Measurements from ENCODE around the gene FAAP20. TPM values are rescaled to one million over a fixed set of nuclear protein-coding genes. Genes with fewer than 3 reads are reported as not detected.

The FAAP20 gene
- total RNA-seq, 1 experiment from 2014 or later: 119 TPM

DNA sequence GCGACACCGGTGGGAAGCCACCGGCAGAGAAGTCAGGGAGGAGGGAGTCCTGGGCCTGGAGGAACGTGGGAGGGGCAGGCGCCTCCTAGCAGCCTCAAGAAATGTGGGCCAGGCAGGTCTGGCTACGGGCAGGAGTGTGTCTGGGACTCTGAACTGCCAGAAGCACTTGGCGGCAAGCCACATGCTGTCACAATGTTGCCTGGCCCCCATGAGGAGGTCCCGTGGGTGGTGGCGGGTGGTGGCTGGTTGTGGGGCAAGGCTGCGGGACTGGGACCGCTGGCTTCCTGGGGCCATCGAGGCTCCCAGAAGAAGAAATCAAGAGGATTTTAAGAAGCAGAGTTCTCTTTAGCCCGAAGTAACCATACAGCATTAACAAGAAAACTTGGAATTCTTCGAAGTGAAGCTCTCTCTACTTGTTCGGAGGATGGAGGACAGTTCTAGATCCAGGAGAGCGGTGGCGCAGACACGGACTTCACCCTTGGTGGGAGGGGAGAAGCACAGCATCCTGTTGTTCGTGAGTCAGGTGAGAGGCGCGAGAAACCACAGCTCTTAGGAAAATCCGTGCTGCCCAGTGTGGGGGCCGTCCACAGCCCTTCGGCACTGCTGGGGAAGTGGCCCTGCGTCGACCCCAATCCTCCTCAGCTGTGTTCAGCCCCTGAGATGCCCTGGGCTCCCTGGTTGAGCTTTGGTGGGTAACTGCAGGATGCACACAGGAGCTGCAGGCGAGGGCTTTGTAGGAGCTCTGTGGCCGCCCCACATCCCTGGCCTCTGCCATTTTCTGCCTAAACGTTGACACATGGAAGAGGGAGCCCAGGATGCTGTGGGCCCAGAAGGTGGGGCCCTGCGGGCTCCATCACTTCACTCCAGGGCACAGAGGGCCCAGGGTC, 45.9 kb upstream of the FAAP20 start:
- Mint-ChIP-seq H3K4me3 (no peak overlapping the region; a peak in 1 of 5 replicates), H3K27me3 (ENCODE audit: low read depth) (no peaks in the 10 kb centered on the region), H3K36me3 (ENCODE audit: insufficient read depth in 1 of 3, low read depth in 3 of 3) (peaks cover 13 to 33% (median 23%) of the 10 kb centered on the region in 3 experiments), H3K27ac (peak overlapping the region; percentile 71 to 91 (median 77); a peak in 6 of 7 replicates), H3K9me3 (no peaks in the 10 kb centered on the region), H3K4me1 (peaks cover 40 to 46% of the 10 kb centered on the region in 2 experiments)
- no peak overlapping the region for H4K8ac ChIP-seq (replicated peaks; ENCODE audit: insufficient read length, low read depth, low read length)
- H3K14ac ChIP-seq (ENCODE audit: insufficient read depth, low read length): no peak overlapping the region
- peaks cover 2% of the 10 kb centered on the region for H3K79me1 ChIP-seq (ENCODE audit: insufficient read depth, low read depth, low read length, poor library complexity, severe bottlenecking)
- no peak overlapping the region for H3K27ac ChIP-seq (ENCODE audit: insufficient read length, low read depth, low read length)
- H4K5ac ChIP-seq (ENCODE audit: insufficient read length, low read depth, low read length): no peak overlapping the region
- no peak overlapping the region for H3K23ac ChIP-seq (ENCODE audit: insufficient read length, low read depth, low read length)
- no peaks in the 10 kb centered on the region for H3K9me3 ChIP-seq (ENCODE audit: control insufficient read depth, low read depth, low read length)
- no peak overlapping the region for H2BK120ac ChIP-seq (ENCODE audit: low read depth, low read length, poor library complexity, severe bottlenecking)
- DNase-seq: no peak
- H3T11ph ChIP-seq (ENCODE audit: low read length): no peak overlapping the region
- H3K56ac ChIP-seq (ENCODE audit: insufficient read length, low read depth, low read length): no peak overlapping the region
- peaks cover 3% of the 10 kb centered on the region for H4K20me1 ChIP-seq (ENCODE audit: control insufficient read depth, insufficient read depth, insufficient read length)
- H2BK12ac ChIP-seq (ENCODE audit: insufficient read length, low read depth, low read length): no peak overlapping the region
- TF ChIP-seq, protein P1, sequence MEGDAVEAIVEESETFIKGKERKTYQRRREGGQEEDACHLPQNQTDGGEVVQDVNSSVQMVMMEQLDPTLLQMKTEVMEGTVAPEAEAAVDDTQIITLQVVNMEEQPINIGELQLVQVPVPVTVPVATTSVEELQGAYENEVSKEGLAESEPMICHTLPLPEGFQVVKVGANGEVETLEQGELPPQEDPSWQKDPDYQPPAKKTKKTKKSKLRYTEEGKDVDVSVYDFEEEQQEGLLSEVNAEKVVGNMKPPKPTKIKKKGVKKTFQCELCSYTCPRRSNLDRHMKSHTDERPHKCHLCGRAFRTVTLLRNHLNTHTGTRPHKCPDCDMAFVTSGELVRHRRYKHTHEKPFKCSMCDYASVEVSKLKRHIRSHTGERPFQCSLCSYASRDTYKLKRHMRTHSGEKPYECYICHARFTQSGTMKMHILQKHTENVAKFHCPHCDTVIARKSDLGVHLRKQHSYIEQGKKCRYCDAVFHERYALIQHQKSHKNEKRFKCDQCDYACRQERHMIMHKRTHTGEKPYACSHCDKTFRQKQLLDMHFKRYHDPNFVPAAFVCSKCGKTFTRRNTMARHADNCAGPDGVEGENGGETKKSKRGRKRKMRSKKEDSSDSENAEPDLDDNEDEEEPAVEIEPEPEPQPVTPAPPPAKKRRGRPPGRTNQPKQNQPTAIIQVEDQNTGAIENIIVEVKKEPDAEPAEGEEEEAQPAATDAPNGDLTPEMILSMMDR (conservative IDR thresholded peaks at IDR 0.05): no peak
- H2AK5ac ChIP-seq (ENCODE audit: insufficient read length, low read length): no peak overlapping the region
- no peak overlapping the region for H2BK5ac ChIP-seq (ENCODE audit: insufficient read length, low read length)
- H3K4me1 ChIP-seq (ENCODE audit: insufficient read depth, low read length): no peaks in the 10 kb centered on the region; the same call in 1 of the 2 replicates
- no peak overlapping the region for H4K91ac ChIP-seq (ENCODE audit: insufficient read length, low read depth, low read length)
- H2BK15ac ChIP-seq (ENCODE audit: low read depth, low read length): no peak overlapping the region
- no peak overlapping the region for H3K4me2 ChIP-seq (ENCODE audit: insufficient read depth, insufficient read length, low read length)
- H3K27me3 ChIP-seq (ENCODE audit: insufficient read depth, low read length): no peaks in the 10 kb centered on the region
- no peak overlapping the region for H3K18ac ChIP-seq (ENCODE audit: insufficient read length, low read depth, low read length)
- H3K79me2 ChIP-seq (ENCODE audit: insufficient read depth, low read length): peaks cover 72% of the 10 kb centered on the region
- no peak overlapping the region for H2BK20ac ChIP-seq (ENCODE audit: low read depth, low read length, poor library complexity, severe bottlenecking)
- no peaks in the 10 kb centered on the region for H3K23me2 ChIP-seq (ENCODE audit: insufficient read length, low read depth, low read length, poor library complexity, severe bottlenecking)
- no peak overlapping the region for H3K4ac ChIP-seq (ENCODE audit: low read depth, low read length)
- H2AFZ ChIP-seq (ENCODE audit: low read length): no peak overlapping the region
- H3K9ac ChIP-seq (ENCODE audit: extremely low read depth, insufficient read length, low read length): no peak overlapping the region
- WGBS (ENCODE audit: extremely low coverage, insufficient read length, low lambda C conversion rate): no CpG with 5 or more reads among the region's 30 CpGs

All from H9 (cell line).